HAP-1 (cell line): Measurements from ENCODE around the gene FNBP1L.
A peak's percentile ranks its signal among the peaks of the same experiment; 100 is the strongest.

Experiments used
- DNase-seq, 2 experiments: peaks; one replicate each; pipeline ENCODE4 v3.0.0-alpha.2; 2016 to 2020; ENCODE audit warnings: low spot score in 2 of 2
- H3K27me3 ChIP-seq: fragments of 250-450 bp; sonication (Bioruptor Pico); 2 replicates; pipeline ENCODE4 v1.5.1; 2020; ENCODE audit warnings: low read depth, mild to moderate bottlenecking, moderate library complexity
- H3K36me3 ChIP-seq: fragments of 250-450 bp; sonication (Bioruptor Pico); replicated peaks from 2 replicates; pipeline ENCODE4 v1.5.1; 2020; ENCODE audit warnings: mild to moderate bottlenecking
- H3K4me1 ChIP-seq: fragments of 250-450 bp; sonication (Bioruptor Pico); 2 replicates; pipeline ENCODE4 v1.5.1; 2020; ENCODE audit warnings: mild to moderate bottlenecking
- H3K4me3 ChIP-seq: fragments of 250-450 bp; sonication (Bioruptor Pico); 2 replicates; pipeline ENCODE4 v1.5.1; 2020; ENCODE audit warnings: mild to moderate bottlenecking, moderate library complexity
- H3K9me3 ChIP-seq: fragments of 250-450 bp; sonication (Bioruptor Pico); 2 replicates; pipeline ENCODE4 v1.5.1; 2020; ENCODE audit warnings: mild to moderate bottlenecking, moderate library complexity
- in situ Hi-C: fragments of 300-500 bp; cut with MboI; formaldehyde crosslinking; loops from 3 replicates; pipeline ENCODE4 v1.14.3; 2020; ENCODE audit warnings: low sequenced_read_pairs, inconsistent platforms, mixed read lengths

The FNBP1L gene

GRCh38 chr1:93447481-93448291 is at the start of gene FNBP1L:
FNBP1L (plus strand) TSS chr1:93448118; CDS start chr1:93448282, 164 bp downstream.
- peak; percentile 77 to 92 for DNase-seq
- in situ Hi-C loops = loop anchor here (25.0 kb wide), 2 partner anchors 165 to 390 kb away; no protein-coding TSS in a partner anchor
- H3K4me3 ChIP-seq = peak within 1 kb of the TSS; percentile 79

GRCh38 chr1:93399781-93400180 is 48.1 kb upstream of the FNBP1L start:
- Histone ChIP-seq H3K9me3 (no peaks in the 10 kb centered on the region), H3K4me1 (no peaks in the 10 kb centered on the region), H3K36me3 (no peaks in the 10 kb centered on the region), H3K27me3 (no peaks in the 10 kb centered on the region), H3K4me3 (no peak overlapping the region)
- DNase-seq = no peak
- in situ Hi-C loops = no loop called here

More at GRCh38 chr1:93447481-93448291, at the start of gene FNBP1L:
- H3K36me3 ChIP-seq = no peaks in the 10 kb centered on the region
- H3K27me3 ChIP-seq = no peaks in the 10 kb centered on the region
- peaks cover 18% of the 10 kb centered on the region for H3K4me1 ChIP-seq
- H3K9me3 ChIP-seq = no peaks in the 10 kb centered on the region

DNA sequence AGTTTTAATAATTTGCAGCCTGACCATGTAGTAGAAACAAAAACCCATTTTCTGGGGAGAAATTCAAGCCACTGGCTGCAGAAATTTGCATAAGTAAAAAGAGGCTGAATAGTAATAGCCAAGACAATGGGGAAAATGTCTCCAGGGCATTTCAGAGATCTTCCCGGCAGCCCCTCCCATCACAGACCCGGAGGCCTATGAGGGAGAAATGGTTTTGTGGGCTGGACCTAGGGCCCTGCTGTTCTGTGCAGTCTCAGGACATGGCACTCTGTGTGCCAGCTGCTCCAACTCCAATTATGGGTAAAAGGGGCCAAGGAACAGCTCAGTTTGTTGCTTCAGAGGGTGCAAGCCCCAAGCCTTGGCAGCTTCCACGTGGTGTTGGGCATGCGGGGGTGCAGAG is 39.7 kb upstream of the FNBP1L start:
- Histone ChIP-seq H3K27me3 (no peaks in the 10 kb centered on the region), H3K9me3 (peaks cover 14% of the 10 kb centered on the region), H3K4me1 (peaks cover 17% of the 10 kb centered on the region), H3K4me3 (no peak overlapping the region), H3K36me3 (no peaks in the 10 kb centered on the region)
- in situ Hi-C loops = no loop called here
- peak in 1 of 2 experiments; percentile 22 for DNase-seq

- Histone ChIP-seq H3K4me1 (peaks cover 23% of the 10 kb centered on the region), H3K36me3 (no peaks in the 10 kb centered on the region), H3K27me3 (no peaks in the 10 kb centered on the region), H3K9me3 (peaks cover 16% of the 10 kb centered on the region), H3K4me3 (no peak overlapping the region)
- DNase-seq = peak; percentile 21 to 92
- in situ Hi-C loops = no loop called here
Measured at GRCh38 chr1:93411000-93411399, 36.9 kb upstream of the FNBP1L start.

GRCh38 chr1:93414749-93415148 is 33.2 kb upstream of the FNBP1L start:
- peaks cover 23% of the 10 kb centered on the region for H3K4me1 ChIP-seq
- no peaks in the 10 kb centered on the region for H3K36me3 ChIP-seq
- no peak overlapping the region for H3K4me3 ChIP-seq
- no peaks in the 10 kb centered on the region for H3K27me3 ChIP-seq
- 0 out of 2 replicates have a peak, but pooled peaks cover 2% of the 10 kb centered on the region for H3K9me3 ChIP-seq
- in situ Hi-C loops = no loop called here
- DNase-seq = no peak

DNA sequence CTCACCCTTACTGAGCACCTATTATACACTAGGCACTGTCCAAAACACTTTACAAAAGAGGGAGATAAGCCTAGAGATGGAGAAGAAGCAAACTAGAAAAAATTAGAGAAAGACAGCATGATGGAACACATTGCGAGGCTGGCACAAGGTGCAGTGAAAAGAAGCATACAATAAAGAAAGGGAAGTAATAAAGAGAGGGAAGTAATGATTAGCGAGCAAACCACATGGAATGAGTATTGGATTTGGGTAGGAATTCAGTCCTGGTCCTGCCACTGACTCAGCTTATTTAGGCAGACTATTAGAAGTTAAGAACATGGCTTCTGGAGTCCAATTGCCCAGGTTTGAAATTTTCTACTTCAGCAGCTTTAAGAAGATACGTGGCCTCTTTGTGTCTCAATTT is 32.6 kb upstream of the FNBP1L start:
- Histone ChIP-seq H3K36me3 (no peaks in the 10 kb centered on the region), H3K4me3 (no peak overlapping the region), H3K4me1 (peaks cover 23% of the 10 kb centered on the region), H3K9me3 (0 out of 2 replicates have a peak, but pooled peaks cover 2% of the 10 kb centered on the region), H3K27me3 (no peaks in the 10 kb centered on the region)
- in situ Hi-C loops = no loop called here
- no peak for DNase-seq

DNA sequence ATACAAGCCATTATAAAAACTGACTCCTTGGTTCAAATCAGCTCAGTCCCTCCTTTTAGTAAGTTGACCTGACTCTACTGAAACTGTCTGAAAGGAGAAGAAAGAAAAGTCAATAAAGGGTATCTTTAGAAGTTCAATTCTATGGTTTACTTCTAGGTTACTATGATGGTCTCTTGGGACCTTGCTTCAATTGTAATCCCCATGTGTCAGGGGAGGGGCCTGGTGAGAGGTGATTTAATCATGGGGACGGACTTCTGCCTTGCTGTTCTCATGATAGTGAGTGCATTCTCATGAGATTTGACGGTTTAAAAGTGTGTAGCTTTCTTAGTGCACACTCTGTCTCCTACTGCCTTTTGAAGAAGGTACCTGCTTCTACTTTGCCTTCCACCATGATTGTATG is 31.7 kb upstream of the FNBP1L start:
- Histone ChIP-seq H3K36me3 (no peaks in the 10 kb centered on the region), H3K9me3 (0 out of 2 replicates have a peak, but pooled peaks cover 2% of the 10 kb centered on the region), H3K4me1 (peaks cover 19% of the 10 kb centered on the region), H3K4me3 (no peak overlapping the region), H3K27me3 (no peaks in the 10 kb centered on the region)
- in situ Hi-C loops = no loop called here
- no peak for DNase-seq

DNA sequence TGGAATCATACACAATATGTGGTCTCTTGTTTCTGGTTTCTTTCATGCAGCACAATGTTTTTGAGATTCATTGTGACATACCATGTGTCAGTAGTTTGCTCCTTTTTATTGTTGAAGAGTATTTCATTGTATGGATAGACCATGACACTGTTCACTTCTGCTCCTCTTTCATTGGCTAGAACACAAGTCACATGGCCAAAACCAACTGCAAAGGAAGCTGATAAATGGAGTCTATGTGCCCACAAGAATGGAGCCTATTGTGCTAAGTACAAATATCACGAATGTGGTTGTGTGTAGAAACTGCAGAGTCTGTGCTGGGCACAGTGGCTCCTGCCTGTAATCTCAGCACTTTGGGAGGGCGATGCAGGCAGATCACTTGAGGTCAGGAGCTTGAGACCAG is 28.6 kb upstream of the FNBP1L start:
- Histone ChIP-seq H3K4me3 (no peak overlapping the region), H3K36me3 (no peaks in the 10 kb centered on the region), H3K9me3 (no peaks in the 10 kb centered on the region), H3K4me1 (no peaks in the 10 kb centered on the region), H3K27me3 (no peaks in the 10 kb centered on the region)
- in situ Hi-C loops = no loop called here
- DNase-seq = no peak

DNA sequence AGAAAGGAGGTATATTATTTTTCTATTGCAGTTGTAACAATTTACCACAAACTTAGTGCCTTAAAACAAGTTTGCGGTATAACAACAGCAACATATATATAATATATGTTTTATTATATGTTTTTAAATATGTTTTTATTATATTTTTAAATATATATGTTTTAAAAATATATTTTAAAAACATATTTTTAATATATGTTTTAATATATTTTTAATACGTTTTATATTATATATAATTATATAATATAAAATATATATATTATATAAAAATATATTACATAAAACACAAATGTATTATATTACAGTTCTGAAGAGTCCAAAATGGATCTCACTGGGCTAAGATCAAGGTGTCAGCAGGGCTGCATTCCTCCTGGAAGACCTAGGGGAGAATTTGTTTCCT is 27.5 kb upstream of the FNBP1L start:
- H3K9me3 ChIP-seq = no peaks in the 10 kb centered on the region
- no peak overlapping the region for H3K4me3 ChIP-seq
- no peak for DNase-seq
- in situ Hi-C loops = no loop called here
- H3K27me3 ChIP-seq = no peaks in the 10 kb centered on the region
- no peaks in the 10 kb centered on the region for H3K4me1 ChIP-seq
- no peaks in the 10 kb centered on the region for H3K36me3 ChIP-seq

GRCh38 chr1:93426181-93426580 is 21.7 kb upstream of the FNBP1L start:
- Histone ChIP-seq H3K9me3 (peaks cover 5% of the 10 kb centered on the region; the same call in 1 of the 2 replicates), H3K27me3 (no peaks in the 10 kb centered on the region), H3K36me3 (no peaks in the 10 kb centered on the region), H3K4me3 (no peak overlapping the region), H3K4me1 (no peaks in the 10 kb centered on the region)
- no peak for DNase-seq
- in situ Hi-C loops = loop anchor here (25.0 kb wide), 2 partner anchors 186 to 411 kb away; no protein-coding TSS in a partner anchor

GRCh38 chr1:93427656-93428055 is 20.3 kb upstream of the FNBP1L start:
- in situ Hi-C loops = loop anchor here (25.0 kb wide), 2 partner anchors 185 to 410 kb away; no protein-coding TSS in a partner anchor

GRCh38 chr1:93433407-93433961 is 14.4 kb upstream of the FNBP1L start:
- H3K27me3 ChIP-seq = peaks cover 4% of the 10 kb centered on the region; the same call in 1 of the 2 replicates
- H3K36me3 ChIP-seq = no peaks in the 10 kb centered on the region
- H3K4me3 ChIP-seq = no peak overlapping the region
- DNase-seq = no peak
- in situ Hi-C loops = loop anchor here (25.0 kb wide), 2 partner anchors 179 to 404 kb away; no protein-coding TSS in a partner anchor
- H3K4me1 ChIP-seq = no peaks in the 10 kb centered on the region
- no peaks in the 10 kb centered on the region; the same call in none of the 2 replicates for H3K9me3 ChIP-seq

More at GRCh38 chr1:93427656-93428055, 20.3 kb upstream of the FNBP1L start:
- H3K9me3 ChIP-seq = peaks cover 5% of the 10 kb centered on the region; the same call in 1 of the 2 replicates
- no peaks in the 10 kb centered on the region for H3K4me1 ChIP-seq
- H3K27me3 ChIP-seq = no peaks in the 10 kb centered on the region
- H3K36me3 ChIP-seq = no peaks in the 10 kb centered on the region
- H3K4me3 ChIP-seq = no peak overlapping the region
- no peak for DNase-seq

GRCh38 chr1:93434088-93434487 is 13.8 kb upstream of the FNBP1L start:
- Histone ChIP-seq H3K36me3 (no peaks in the 10 kb centered on the region), H3K4me3 (no peak overlapping the region), H3K9me3 (no peaks in the 10 kb centered on the region; the same call in none of the 2 replicates), H3K4me1 (no peaks in the 10 kb centered on the region), H3K27me3 (peaks cover 8% of the 10 kb centered on the region)
- in situ Hi-C loops = loop anchor here (25.0 kb wide), 2 partner anchors 178 to 403 kb away; no protein-coding TSS in a partner anchor
- DNase-seq = no peak

- in situ Hi-C loops = loop anchor here (25.0 kb wide), 2 partner anchors 177 to 402 kb away; no protein-coding TSS in a partner anchor
- no peaks in the 10 kb centered on the region for H3K36me3 ChIP-seq
- peaks cover 8% of the 10 kb centered on the region for H3K27me3 ChIP-seq
- no peaks in the 10 kb centered on the region for H3K4me1 ChIP-seq
- H3K4me3 ChIP-seq = no peak overlapping the region
- DNase-seq = no peak
- H3K9me3 ChIP-seq = no peaks in the 10 kb centered on the region; the same call in none of the 2 replicates
Measured at GRCh38 chr1:93434987-93435386, 12.9 kb upstream of the FNBP1L start.
